Keratinocyte (primary cell): ENCODE results near the gene FAM83G. TPM values are rescaled to one million over a fixed set of nuclear protein-coding genes. Genes with fewer than 3 reads are reported as not detected.

Experiments used
- DNase-seq: peaks from one replicate; pipeline ENCODE4 v3.0.0-alpha.2; 2011; ENCODE audit warnings: low read depth, missing footprints, low spot score
- FAIRE-seq: peaks from 2 replicates; lab custom pipeline; 2011; peaks lifted over from hg19 to GRCh38; lab: Jason Lieb, UNC
- H2AFZ ChIP-seq: 2 replicates; pipeline ENCODE4 v1.6.0; 2012; ENCODE audit warnings: low read length, control low read depth, inconsistent platforms; ENCODE audit not compliant: control insufficient read depth
- H3K27ac ChIP-seq: 2 replicates; pipeline ENCODE4 v1.5.1; 2011; ENCODE audit warnings: low read length; ENCODE audit not compliant: control insufficient read depth, insufficient read depth
- H3K27me3 ChIP-seq: 3 replicates; pipeline ENCODE4 v1.6.0; 2011; ENCODE audit warnings: low read length; ENCODE audit not compliant: control insufficient read depth, insufficient read depth; ENCODE audit errors: extremely low read depth
- H3K36me3 ChIP-seq, 2 experiments: 2 replicates in 1 of 2; 3 replicates in 1 of 2; pipeline ENCODE4 v1.5.1; 2011; ENCODE audit warnings: low read length in 2 of 2, mild to moderate bottlenecking in 1 of 2; ENCODE audit not compliant: control insufficient read depth in 2 of 2, insufficient read depth in 2 of 2; ENCODE audit errors: extremely low read depth in 1 of 2
- H3K4me1 ChIP-seq: 3 replicates; pipeline ENCODE4 v1.5.1; 2011; ENCODE audit warnings: low read length; ENCODE audit not compliant: control insufficient read depth, insufficient read depth; ENCODE audit errors: extremely low read depth
- H3K4me2 ChIP-seq: 3 replicates; pipeline ENCODE4 v1.6.0; 2011; ENCODE audit warnings: low read depth, low read length; ENCODE audit not compliant: control insufficient read depth, insufficient read depth; ENCODE audit errors: extremely low read depth
- H3K4me3 ChIP-seq, 3 experiments: fragments of 200-600 bp in 1 of 3; sonication (generic) in 1 of 3; 2 replicates in 2 of 3; 3 replicates in 1 of 3; pipeline ENCODE4 v1.5.1; 2011 to 2016; ENCODE audit warnings: low read length in 3 of 3, mild to moderate bottlenecking in 3 of 3, control low read depth in 2 of 3, inconsistent platforms in 1 of 3, low read depth in 1 of 3, mixed read lengths in 1 of 3, mixed run types in 1 of 3, moderate library complexity in 1 of 3; ENCODE audit not compliant: control insufficient read depth in 2 of 3, insufficient read depth in 2 of 3; ENCODE audit errors: extremely low read depth in 1 of 3
- H3K79me2 ChIP-seq: 2 replicates; pipeline ENCODE4 v1.6.0; 2012; ENCODE audit warnings: low read length; ENCODE audit not compliant: control insufficient read depth, insufficient read depth
- H3K9ac ChIP-seq: 3 replicates; pipeline ENCODE4 v1.6.0; 2011; ENCODE audit warnings: low read length; ENCODE audit not compliant: control insufficient read depth, insufficient read depth; ENCODE audit errors: extremely low read depth
- H3K9me1 ChIP-seq: 3 replicates; pipeline ENCODE4 v1.6.0; 2011; ENCODE audit warnings: low read length; ENCODE audit not compliant: control insufficient read depth, insufficient read depth; ENCODE audit errors: extremely low read depth
- H3K9me3 ChIP-seq: 2 replicates; pipeline ENCODE4 v1.5.1; 2012; ENCODE audit warnings: low read depth, low read length; ENCODE audit not compliant: control insufficient read depth
- H4K20me1 ChIP-seq: 3 replicates; pipeline ENCODE4 v1.6.0; 2011; ENCODE audit warnings: low read length; ENCODE audit not compliant: control insufficient read depth, insufficient read depth; ENCODE audit errors: extremely low read depth
- CTCF ChIP-seq, 3 experiments: IDR thresholded peaks in 1 of 3; conservative IDR thresholded peaks in 1 of 3; optimal IDR thresholded peaks in 1 of 3; 2 replicates in 2 of 3; 3 replicates in 1 of 3; pipeline versions ENCODE3 to v1.5.1; 2011; ENCODE audit warnings: low read length in 3 of 3, mild to moderate bottlenecking in 3 of 3, moderate library complexity in 2 of 3, control low read depth in 1 of 3, inconsistent platforms in 1 of 3; ENCODE audit not compliant: insufficient read depth in 2 of 3; ENCODE audit errors: extremely low read depth in 1 of 3
- EZH2 ChIP-seq: IDR thresholded peaks from one replicate; pipeline ENCODE4 v1.6.1; 2012; ENCODE audit warnings: inconsistent platforms, mild to moderate bottlenecking, low read length, moderate library complexity
- dilution Hi-C: fragments of 300-500 bp; cut with MboI; formaldehyde crosslinking; loops from one replicate; pipeline ENCODE4 v1.7.0; 2020; ENCODE audit warnings: low sequenced_read_pairs; ENCODE audit not compliant: extremely low pct_ligation_motif_present
- polyA plus RNA-seq, 5 experiments: library from polyadenylated mRNA; depleted of rRNA in 3 of 5; stranded (reverse) in 3 of 5; stranded (forward) in 1 of 5; unstranded in 1 of 5; fragments of >200 nt; gene quantifications; 1 replicate in 1 of 5; 2 replicates in 3 of 5; 3 replicates in 1 of 5; pipeline versions ENCODE4 v1.2.1 to v1.2.3, GENCODE V29; 2011 to 2012; ENCODE audit warnings: missing spikeins in 2 of 5, low read depth in 1 of 5, low replicate concordance in 1 of 5

FAM83G gene
- polyA plus RNA-seq, 1 donor (not counting 4 experiments of a cell fraction or from before 2014, with no cell fraction given), result 23.2 TPM

GRCh38 chr17:18947866-18948265 lies 56.7 kb downstream of the FAM83G start:
- no peak overlapping the region for H2AFZ ChIP-seq
- no peak overlapping the region for H3K4me3 ChIP-seq
- H3K4me1 ChIP-seq, result peaks cover 10% of the 10 kb centered on the region
- dilution Hi-C loops, result no loop called here
- no peaks in the 10 kb centered on the region for H3K36me3 ChIP-seq
- no peak overlapping the region for H3K4me2 ChIP-seq
- TF ChIP-seq EZH2, result no peak
- TF ChIP-seq CTCF (optimal IDR thresholded peaks at IDR 0.05 in 1 of 3, IDR thresholded peaks at IDR 0.05 in 1 of 3, conservative IDR thresholded peaks at IDR 0.05 in 1 of 3; ENCODE audit: extremely low read depth in 1 of 3, insufficient read depth in 2 of 3, low read length in 3 of 3), result no peak
- H3K9me1 ChIP-seq, result no peaks in the 10 kb centered on the region
- no peak for DNase-seq
- no peaks in the 10 kb centered on the region for H3K9me3 ChIP-seq
- no peak for FAIRE-seq
- peaks cover 19% of the 10 kb centered on the region for H3K27me3 ChIP-seq
- no peak overlapping the region for H3K27ac ChIP-seq
- no peak overlapping the region for H3K9ac ChIP-seq
- no peaks in the 10 kb centered on the region for H4K20me1 ChIP-seq
- H3K79me2 ChIP-seq, result no peaks in the 10 kb centered on the region

GRCh38 chr17:18946536-18946935 lies 58.0 kb downstream of the FAM83G start:
- H3K27me3 ChIP-seq, result peaks cover 19% of the 10 kb centered on the region
- no peak overlapping the region for H3K4me2 ChIP-seq
- peak; percentile 65 for FAIRE-seq
- peaks cover 10% of the 10 kb centered on the region for H3K4me1 ChIP-seq
- TF ChIP-seq CTCF (optimal IDR thresholded peaks at IDR 0.05 in 1 of 3, IDR thresholded peaks at IDR 0.05 in 1 of 3, conservative IDR thresholded peaks at IDR 0.05 in 1 of 3; ENCODE audit: extremely low read depth in 1 of 3, insufficient read depth in 2 of 3, low read length in 3 of 3) (no peak), EZH2 (no peak)
- H3K79me2 ChIP-seq, result no peaks in the 10 kb centered on the region
- DNase-seq, result no peak
- H3K27ac ChIP-seq, result no peak overlapping the region
- H2AFZ ChIP-seq, result no peak overlapping the region
- no peaks in the 10 kb centered on the region for H3K9me1 ChIP-seq
- H3K36me3 ChIP-seq, result no peaks in the 10 kb centered on the region
- dilution Hi-C loops, result no loop called here
- H3K9me3 ChIP-seq, result no peaks in the 10 kb centered on the region
- H4K20me1 ChIP-seq, result no peaks in the 10 kb centered on the region
- no peak overlapping the region for H3K9ac ChIP-seq
- H3K4me3 ChIP-seq, result no peak overlapping the region
